Urothelium cell line (cell line): Measurements from ENCODE around the gene RNPEP.
"Not testable (repeated sequence)": the region's sequence is repeated elsewhere in the genome, so short reads cannot be mapped to it uniquely, and the experiment has no call there.

Experiments used
- DNase-seq: peaks from one replicate; pipeline ENCODE4 v3.0.0; 2011; ENCODE audit warnings: low spot score, mixed read lengths
- FAIRE-seq: peaks from 2 replicates; lab custom pipeline; 2011; peaks lifted over from hg19 to GRCh38; lab: Jason Lieb, UNC

Gene RNPEP

DNA sequence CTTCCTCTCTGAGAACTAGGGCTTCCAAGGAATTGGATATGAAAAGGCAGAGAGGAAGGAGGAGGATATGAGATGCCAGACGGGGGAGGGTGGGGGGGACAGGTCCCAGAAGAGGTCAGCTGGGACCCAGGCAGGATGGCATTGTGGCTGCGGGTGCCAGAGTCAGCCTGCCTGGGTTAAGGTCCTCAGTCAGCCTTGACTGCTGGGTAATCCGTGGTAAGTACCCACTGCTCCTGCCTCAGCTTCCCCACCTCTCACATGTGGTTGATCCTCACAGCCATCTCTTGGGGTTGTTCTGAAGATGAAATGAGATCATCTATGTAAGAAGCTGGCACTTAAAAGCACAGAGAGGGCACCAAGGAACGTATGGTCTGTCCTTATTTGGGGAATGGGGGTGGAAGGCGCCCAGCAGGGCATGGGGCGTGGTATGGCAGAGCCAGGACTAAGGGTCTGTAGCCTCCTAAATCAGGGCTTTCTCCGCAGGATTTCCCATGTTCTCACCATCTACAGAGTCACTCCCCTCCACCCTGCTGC is 51.8 kb downstream of the RNPEP start:
- FAIRE-seq: no peak
- no peak for DNase-seq

DNA sequence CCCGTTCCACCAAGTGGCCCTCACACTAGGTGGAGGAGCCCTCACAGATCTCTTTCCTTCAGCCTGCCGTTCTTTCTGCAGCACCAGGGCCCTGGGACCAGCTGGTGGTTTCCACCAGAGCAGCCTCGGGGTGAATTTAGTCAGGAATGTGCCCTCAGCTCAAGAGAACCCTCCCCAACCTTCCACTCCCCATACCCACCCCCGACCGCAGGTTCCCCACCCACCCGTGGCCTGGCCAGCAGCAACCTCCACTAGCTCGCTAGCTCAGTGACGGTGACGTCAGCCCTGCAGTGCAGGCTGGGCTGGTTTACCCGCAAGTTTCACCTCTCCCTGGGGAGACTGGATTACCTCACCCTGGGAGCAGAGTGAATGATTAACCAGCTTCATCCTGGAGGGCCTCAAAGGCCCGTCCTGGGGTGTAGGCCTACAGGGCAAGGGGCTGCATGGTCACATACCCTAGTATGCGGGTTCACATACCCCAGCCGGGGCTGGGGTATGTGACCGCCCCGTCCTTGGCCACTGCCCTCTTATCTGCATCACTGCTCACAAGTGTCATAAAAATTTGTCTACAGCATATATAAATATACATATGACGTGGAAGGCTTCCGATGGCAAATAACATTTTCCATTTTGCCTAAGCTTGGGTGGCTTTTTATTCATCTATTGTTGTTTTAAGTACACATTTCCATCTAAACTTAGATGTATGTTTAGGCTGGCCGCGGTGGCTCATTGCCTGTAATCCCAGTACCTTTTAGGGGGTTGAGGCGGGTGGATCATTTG is 52.4 kb downstream of the RNPEP start:
- DNase-seq (peak; percentile 92), FAIRE-seq (peak; percentile 86)

DNA sequence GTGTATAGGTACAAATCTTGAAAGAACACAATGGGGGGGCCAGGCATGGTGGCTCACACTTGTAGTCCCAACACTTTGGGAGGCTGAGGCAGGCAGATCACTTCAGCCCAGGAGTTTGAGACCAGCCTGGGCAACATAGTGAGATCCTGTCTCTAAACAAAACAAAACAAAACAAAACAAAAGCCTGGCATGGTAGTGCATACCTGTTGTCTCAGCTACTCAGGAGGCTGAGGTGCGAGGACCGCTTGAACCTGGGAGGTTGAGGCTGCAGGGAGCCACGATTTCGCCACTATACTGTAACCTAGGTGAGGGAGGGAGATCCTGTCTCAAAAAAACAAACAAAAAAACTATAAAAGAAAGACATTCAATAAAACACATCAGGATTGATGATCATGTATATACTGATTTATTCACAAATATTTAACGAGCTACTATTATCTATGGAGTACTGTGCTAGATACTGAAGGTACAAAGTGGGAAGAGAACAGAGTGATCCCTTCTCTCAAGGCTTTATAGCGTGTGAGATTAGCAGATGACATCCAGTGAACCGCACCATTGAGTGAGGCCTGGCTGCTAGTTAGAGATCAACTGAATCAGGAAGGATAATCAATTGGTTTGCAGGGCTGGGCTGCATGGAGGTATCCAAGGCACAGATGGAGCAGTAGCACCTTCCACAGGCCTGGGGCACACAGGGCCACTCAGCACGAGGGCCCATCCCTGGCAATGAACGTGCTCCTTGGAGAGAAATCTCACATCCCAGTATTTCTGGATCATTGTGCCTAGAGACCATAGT is 54.3 kb downstream of the RNPEP start:
- FAIRE-seq (no peak), DNase-seq (no peak)

DNA sequence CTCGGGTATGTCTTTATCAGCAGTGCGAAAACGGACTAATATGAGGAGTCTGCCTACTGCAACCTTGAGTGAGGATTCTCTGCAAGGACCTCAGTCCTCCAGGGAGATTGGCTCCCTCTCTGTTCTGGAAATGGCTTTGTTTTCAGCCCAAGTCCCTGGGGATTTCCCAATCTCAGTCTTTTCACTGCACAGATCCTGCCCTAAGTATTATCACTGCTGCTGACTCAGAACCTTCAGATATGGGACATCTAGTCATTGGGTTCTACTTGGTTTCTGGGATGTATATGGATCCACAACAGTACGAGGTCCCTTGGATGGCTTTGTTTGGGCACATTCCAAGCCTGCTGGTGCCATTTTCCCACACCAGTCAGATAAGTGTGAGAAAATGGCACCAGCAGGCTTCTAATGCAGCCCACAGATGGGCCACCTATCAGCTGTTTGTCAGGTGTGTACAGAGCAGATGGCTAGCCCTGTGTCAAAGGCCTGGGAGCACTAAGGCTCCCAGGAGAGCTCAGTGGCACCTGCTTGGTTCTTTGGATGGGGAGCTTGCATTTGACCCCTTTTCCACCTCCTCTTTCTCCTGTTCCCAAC is 55.4 kb downstream of the RNPEP start:
- FAIRE-seq (no peak), DNase-seq (no peak)

DNA sequence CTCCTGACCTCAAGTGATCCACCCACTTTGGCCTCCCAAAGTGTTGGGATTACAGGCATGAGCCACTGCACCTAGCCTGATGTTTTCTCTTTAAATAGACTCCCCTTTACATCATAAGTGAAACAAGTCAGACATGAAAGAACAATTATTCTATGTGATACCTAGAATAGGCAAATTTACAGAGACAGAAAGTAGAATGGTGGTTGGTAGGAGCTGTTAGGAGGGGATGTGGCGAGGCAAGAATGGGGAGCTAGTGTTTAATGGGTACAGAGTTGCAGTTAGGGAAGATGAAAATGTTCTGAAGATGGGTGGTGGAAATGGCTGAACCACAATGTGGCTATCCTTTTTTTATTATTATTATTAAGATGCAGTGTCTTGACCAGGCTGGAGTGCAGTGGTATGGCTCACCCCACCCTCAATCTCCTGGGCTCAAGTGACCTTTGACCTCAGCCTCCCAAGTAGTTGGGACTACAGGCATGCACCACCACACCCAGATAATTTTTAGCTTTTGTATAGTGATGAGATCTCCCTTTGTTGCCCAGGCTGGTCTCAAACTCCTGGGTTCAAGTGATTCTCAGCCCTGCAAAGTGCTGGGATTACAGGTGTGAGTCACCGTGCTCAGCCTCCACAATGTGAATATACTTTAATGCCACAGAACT is 56.4 kb downstream of the RNPEP start:
- FAIRE-seq: no peak

DNA sequence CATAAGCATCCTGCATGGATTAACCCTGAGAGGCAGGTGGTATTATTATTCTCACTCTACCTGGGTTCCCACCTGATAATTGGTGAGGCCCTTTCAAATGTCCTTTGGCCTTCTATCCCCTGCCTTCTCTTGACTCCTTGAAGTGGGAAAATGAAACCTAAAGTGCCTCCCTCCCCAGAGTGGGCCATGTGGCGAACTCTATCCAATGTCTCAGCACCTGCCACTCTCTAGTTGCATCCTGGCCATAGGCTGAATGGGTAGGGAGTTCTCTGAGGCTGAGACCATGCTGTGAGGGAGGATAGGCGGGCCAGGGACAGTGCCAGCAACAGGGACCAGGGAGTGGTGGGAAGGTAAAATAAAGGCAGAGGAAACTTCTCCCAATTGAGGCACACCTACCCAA is 63.3 kb downstream of the RNPEP start:
- DNase-seq (no peak), FAIRE-seq (no peak)

More for the DNA sequence above, 56.4 kb downstream of the RNPEP start:
- no peak for DNase-seq

DNA sequence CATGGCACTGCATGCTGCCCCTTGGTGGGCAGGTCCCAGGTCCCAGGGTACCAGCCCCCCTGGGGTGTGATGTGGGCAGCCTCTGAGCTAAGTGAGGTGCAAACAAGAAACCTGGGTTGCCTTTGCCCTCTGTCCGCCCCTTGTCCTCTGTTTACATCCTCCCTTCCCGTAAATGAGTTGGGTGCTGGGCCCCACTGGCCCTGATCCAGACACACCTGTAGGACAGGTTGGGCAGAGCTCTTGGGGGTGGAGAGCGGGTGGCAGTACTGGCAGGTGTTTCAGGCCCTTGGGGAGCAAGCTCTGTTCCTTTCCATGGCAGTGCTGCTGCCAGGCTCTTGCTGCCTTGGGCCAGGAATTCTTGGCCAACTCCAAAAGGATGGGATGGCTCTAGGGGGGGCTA is 63.8 kb downstream of the RNPEP start:
- FAIRE-seq (no peak), DNase-seq (no peak)

DNA sequence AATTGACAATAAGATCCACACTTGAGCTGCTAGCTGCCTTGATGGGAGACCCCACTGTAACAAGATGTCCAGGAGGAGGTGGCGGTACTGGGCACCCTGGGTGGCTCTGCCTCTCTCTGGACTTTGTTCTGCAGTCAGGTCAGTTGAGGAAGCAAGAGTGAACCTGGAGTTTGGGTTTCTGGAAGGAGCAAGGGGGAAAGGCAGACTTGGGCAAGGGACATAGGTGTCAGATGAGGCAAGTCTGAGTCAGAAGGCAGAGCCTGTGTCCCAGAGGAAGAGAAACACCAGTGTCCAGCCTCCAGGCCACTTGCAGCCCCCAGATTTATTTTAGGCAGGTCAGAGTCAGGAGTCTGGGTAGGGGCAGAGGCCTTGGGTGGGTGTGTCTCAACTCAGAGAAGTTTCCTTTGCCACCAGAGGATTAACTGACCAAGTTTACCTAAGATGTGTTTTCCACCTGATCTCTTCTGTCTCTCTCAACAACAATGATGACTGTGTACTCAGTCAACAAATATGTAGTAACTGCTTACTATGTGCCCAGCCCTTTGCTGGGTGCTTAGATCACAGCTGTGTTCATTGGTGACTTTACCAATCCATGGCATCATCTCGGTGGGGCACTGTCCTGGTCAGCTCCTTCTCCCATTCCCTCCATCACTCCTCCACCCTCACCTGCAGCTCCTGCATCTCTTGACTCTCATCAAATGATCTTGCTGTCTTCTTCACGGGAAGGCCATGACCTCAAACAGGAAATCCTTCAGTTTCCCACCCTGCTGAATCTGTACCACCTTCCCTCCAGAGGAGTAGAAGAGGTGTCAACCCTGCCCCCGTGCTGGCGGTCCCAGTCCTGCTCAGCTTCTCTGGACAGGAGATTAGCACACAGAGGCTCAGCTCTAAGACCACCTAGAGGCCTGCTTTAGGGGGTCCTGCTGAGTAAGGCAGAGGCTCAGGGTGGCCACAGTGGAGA is 64.6 kb downstream of the RNPEP start:
- FAIRE-seq: no peak
- no peak for DNase-seq

DNA sequence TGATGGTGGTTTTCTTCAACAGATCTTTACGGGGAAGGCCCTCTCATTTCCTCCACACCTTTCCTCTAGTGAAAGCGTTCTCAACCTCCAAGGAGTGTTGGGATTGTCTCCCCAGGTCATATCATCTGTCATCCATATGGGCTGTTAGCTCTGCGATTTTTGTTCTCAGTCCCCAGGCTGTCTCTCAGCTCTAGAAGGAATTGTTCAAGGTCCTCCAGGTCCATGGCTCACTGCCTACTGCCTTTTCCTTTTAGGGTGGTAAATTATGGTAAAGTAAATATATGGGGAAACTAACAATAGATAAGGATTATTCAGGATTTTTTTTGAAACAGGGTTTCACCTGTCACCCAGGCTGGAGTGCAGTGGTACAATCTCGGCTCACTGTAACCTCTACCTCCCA is 65.5 kb downstream of the RNPEP start:
- no peak for DNase-seq
- no peak for FAIRE-seq

DNA sequence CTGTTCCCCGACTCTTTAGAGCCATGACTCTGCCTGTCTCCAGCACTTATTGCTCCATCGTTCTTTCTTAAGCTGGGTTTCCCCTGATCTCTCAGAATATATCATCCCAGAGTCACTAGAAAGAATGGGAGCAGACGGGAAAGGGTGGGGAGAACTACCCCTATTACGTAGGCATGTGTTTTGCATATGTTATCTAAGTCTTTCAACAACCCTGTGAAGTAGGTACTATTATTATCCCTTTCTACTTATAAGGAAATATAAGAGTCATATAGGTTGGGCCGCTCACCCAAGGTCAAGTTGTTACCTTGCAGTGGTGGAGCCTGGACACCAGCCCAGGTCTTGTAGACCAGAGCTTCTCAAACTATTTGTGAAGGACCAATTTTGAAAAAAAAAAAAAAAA is 66.7 kb downstream of the RNPEP start:
- FAIRE-seq: no peak

DNA sequence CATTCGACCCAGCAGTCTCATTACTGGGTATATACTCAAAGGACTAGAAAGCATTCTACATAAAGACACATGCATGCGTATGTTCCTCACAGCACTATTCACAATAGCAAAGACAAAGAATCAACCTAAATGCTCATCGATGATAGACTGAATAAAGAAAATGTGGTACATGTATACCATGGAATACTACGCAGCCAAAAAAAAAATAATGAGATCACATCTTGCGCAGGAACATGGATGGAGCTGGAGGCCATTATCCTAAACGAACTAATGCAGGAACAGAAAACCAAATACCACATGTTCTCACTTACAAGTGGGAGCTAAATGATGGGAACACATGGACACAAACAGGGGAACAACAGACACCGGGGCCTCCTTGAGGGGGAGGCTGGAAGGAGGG is 71.6 kb downstream of the RNPEP start:
- DNase-seq (no peak), FAIRE-seq (no peak)

More for the DNA sequence above, 66.7 kb downstream of the RNPEP start:
- DNase-seq: no peak

DNA sequence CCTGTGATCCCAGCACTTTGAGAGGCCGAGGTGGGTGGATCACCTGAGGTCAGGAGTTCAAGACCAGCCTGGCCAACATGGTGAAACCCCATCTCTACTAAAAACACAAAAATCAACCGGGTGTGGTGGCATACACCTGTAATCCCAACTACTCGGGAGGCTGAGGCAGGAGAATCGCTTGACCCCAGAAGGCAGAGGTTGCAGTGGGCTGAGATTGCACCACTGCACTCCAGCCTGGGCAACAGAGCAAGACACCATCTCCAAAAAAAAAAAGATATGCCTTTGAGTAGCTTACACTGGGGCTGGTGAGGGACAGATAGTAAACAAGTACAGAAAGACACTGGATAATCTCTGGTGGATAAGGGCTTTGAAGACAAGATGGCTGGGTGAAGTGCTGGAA is 72.2 kb downstream of the RNPEP start:
- FAIRE-seq, DNase-seq: not testable (repeated sequence)
